Stimulated activated CD4-positive, alpha-beta T cell treated with anti-CD3 and anti-CD28 coated beads, Interleukin-4, amount 100 ng/mL, for 4 hours (primary cell): ENCODE measurements around the gene MRGPRD.
"Not testable (repeated sequence)": the region's sequence is repeated elsewhere in the genome, so short reads cannot be mapped to it uniquely, and the experiment has no call there.

Experiments used
- DNase-seq, 2 experiments: peaks; one replicate each; pipeline ENCODE4 v3.0.0-alpha.2; 2020

MRGPRD gene

DNA sequence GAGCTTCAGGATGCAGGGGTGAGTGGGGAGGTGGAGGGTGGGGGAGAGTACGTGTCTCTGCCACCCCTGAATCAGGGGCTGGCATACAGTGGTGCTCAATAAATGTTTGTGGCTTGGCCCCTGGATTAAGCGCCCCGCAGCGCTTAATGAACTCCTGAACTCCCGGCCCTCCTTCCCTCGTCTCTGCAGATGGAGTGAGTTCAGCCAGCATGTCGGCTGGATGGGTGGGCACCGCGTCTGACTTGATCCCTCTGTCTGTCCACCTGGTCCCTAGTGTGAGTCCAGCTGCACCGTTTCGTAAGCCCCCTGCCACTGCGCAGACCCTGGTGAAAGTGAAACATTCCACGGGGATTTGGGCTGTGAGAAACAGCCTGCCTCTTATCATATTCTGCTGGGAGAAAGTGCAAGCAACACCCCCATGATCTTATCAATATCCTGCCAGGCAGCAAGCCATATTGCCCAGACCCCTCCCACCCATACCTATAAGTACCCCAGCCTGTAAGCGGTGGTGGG, 12.0 kb upstream of the MRGPRD start:
- no peak for DNase-seq

DNA sequence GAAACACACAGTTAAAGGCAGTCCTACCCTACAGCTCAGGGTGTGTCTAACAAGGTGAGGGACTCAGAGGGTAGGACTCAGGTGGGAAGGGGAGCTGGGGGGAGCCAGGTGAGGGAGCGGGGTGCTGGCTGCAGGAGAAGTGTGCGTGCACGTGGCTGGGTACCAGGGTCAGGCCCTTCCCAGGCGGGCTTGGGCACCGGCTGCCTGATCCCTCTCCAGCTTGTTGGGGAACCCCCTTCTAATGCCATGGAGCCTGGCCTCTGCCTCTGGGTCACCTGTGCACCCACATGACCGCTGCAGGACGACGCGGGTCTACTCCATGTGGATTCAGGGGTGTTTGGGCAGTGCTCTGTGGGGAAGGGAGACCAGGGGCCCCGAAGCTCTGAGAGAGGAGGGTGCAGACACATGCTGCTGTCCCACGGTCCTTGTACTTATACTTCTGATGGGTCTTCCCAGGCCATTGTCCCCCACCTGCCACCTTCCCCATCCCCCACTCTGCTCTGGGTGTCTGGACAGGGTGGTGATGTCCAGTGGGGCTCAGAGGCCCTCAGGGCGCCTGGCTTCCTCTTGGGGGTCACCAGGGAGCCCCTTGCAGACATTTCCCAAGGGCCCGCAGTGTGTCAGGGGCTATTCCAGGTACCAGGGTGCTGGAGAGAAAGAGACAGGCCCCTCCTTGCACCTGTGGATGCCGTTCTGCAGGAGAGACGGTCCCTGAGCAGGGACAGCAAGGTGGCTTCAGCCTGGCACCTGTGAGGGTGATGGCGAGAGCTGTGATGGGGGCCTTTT, 10.4 kb upstream of the MRGPRD start:
- no peak for DNase-seq

- no peak for DNase-seq
Measured at GRCh38 chr11:68989936-68990606, 9.3 kb upstream of the MRGPRD start.

DNA sequence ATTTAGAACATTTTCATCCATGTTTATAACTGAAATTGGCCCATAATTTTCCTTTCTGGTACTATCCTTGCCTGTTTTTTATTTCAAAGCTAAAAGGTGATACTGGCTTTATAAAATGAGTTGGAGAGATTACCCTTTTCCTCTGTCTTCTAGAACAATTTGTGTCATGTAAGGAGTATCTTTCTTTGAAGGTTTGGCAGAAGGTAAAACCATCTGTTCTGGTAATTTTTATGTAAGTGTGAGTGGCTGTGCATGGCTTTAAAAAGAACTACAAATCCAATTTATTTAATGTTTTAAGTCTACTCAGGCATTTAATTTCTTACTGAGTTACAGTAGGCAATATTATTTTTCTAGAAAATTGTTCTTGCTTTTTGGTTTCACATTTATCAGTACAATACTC, 7.7 kb upstream of the MRGPRD start:
- no peak for DNase-seq

DNA sequence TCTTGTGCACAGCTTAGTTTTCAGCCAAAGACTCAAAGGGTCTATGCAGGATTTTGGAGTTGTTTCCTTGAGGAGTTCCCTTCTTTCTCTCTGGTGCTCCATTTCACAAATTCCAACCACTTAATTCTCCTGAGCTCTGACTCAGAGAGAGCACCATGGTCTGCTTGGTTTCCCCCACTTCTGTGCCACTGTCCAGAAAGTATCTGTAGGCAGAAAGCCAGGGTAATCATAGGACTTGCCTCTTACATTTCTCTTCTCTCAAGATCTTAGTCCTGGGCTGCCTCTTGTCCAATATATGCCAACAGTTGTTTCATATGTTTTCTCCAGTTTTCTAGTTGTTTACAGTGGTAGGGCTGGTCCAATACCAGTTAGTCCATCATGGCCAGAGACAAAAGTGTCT, 6.4 kb upstream of the MRGPRD start:
- DNase-seq, result no peak

- no peak for DNase-seq
Measured at GRCh38 chr11:68983801-68984200, 3.0 kb upstream of the MRGPRD start.

DNA sequence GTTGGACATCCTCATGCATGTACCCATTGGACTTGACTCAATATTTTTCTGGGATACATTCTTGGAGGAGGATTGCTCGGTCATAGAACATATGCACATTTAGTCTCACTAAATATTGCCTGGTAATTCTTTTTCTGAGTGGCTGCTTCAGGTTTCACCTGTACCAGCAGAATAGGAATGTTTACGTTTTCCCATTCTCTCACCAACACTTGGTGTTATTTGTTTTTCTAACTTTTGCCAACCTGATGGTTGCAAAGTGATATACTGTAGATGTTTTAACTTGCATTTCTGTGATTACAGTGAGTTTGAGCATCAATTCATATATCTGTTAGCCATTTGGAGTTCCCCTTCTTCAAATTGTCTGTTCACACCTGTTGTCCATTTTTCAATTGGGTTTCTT, 1.3 kb upstream of the MRGPRD start:
- DNase-seq, result no peak

DNA sequence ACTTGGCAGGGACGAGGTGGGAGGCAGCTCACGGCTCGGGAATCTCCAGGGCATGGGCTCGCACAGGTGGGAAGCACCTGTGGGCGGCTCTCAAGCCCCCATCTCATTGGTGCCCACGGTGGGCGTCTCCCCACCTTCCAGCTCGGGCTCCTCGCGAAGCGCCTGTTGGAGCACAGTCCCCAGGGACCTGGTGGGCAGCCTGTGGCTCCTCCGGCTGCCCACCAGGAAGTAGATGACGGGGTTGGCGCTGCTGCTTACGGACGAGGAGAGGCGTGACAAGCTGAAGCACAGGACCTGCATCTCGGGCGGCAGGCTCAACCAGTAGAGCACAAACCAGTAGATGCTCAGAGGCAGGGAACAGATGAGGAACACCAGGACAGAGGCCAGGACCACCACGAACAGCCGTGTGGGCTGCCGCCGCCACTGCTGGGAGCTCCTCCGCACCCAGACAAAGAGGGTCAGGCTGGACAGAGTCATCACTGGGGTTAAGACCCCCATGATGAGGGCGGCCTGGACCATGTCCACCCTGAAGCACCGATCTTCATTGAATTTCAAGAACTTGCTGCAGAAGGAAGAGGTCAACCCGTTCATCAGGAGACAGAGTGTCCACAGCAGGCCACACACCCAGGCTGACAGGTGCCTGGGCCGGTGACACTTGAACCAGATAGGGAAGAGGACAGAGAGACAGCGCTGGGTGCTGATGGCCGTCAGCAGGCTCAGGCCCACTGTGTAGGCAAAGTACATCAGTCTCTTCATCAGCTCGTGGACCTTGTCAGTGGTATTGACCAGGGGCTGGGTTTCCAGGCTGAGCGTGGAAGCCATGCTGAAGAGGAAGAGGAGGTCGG, 633 bp downstream of the MRGPRD start:
- no peak for DNase-seq

- DNase-seq, result no peak
Measured at GRCh38 chr11:68978931-68979594, 1.7 kb downstream of the MRGPRD start.

GRCh38 chr11:68978626-68978930, 2.2 kb downstream of the MRGPRD start:
- DNase-seq, result no peak

DNA sequence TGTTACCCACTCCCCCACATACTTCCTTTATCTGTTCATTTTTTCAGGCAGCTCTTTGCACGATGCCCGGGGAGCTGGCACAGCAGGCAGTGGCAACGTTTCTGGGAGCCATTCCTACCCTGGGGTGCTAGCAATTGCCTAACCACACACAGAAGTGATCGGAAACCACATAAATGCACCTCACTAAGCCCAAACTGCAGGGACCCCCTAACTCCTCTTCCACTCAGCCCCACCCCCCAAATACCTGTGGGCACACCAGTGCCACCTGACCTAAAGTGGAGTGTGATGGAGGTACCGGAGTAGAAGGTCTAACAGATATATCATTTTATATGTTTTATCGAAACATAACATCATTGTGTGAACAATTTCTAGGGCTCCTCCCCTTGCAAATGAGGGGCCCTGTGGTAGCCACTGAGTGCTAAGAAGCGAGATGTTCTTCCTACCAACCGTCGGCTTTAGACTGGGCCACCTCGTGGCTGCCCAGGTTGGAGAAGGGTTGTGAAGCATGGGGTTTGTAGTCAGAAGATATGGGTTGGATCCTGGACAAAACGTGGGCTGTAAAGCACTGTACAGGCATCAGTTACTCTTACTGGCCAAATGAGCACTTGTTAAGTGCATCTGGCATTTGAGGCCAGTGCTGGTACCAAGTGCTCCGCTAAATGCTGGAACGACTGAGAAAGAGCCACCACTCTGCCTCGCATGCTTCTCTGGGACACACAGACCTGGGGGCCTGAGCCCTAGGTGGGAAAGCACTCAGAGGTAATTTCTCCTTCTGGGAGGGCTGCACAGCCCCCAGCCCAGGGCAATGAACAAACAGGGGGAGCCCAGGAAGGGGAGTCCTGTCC, 2.8 kb downstream of the MRGPRD start:
- no peak for DNase-seq

- DNase-seq, result no peak
Measured at GRCh38 chr11:68976563-68976962, 4.2 kb downstream of the MRGPRD start.

DNA sequence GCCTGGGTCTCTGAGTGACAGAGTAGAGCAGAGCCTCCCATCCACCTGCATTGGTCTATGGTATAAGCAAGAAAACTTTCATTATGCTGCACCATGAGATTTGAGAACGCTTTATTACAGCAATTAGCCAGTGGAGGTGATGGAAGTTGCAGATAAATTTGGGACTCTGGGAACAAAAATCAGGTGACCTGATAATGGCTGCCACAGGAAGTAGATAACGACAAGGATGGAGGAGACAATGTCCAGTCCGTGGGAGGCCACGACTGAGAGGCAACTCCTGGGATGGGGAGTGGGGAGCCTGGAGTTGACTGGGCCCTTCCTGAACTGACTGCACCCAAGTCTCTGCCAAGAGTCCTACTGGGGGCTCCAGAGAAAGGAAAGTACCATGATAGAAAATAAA, 4.7 kb downstream of the MRGPRD start:
- no peak for DNase-seq

DNA sequence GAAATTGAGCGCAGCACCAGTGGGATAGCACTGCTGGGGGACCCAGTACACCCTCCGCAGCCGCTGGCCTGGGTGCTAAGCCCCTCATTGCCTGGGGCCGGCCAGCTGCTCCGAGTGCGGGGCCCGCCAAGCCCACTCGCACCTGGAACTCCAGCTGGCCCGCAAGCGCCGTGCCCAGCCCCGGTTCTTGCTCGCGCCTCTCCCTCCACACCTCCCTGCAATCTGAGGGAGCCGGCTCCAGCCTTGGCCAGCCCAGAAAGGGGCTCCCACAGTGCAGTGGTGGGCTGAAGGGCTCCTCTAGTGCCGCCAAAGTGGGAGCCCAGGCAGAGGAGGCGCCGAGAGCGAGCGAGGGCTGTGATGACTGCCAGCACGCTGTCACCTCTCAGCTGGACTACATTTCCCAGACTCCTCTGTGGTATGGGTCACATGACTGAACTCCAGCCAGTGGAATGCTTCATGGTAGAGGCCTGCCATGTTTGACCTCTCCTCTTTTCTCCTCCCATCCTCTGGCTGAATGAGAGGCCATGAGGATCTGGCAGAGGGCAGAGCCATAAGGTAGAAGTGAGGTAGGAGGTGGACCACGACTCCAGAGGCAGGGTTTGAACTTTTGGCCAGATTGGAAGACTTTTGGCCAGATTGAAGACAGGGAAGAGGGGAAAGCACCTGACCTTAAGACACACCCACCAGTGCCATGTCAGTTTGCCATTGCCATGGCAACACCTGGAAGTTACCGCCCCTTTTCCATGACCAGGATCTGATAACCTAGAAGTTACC, 6.2 kb downstream of the MRGPRD start:
- no peak for DNase-seq

DNA sequence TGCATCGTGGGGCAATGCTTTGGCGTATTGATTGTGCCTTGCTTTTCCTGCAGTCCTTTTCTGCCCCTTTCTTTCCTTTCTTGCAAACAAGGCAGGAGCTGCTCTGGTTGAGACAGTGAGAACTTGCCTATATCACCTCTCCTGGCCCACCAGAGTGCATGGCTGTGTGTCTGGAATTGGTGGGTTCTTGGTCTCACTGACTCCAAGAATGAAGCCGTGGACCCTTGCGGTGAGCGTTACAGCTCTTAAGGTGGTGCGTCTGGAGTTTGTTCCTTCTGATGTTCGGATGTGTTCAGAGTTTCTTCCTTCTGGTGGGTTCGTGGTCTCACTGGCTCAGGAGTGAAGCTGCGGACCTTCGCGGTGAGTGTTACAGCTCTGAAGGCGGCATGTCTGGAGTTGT, 7.1 kb downstream of the MRGPRD start:
- DNase-seq, result not testable (repeated sequence)

DNA sequence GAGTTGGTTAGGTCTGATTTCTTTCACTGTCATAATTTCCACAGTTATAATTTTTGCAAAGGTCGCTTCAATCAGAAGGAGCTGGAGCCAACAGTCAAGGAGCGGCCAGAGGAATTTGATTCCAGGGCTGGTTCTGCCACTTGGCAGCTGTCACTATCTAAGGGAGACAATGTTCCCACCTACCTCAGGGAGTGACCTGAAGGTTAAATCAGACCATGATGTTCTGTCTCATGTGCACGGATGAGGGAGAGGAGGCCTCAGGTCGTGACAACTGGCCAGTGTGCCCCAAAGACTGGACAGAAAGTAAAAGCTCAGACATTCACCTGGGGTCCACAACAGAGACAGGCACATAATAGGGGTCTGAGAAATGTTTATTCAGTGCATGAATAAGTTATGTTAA, 7.6 kb downstream of the MRGPRD start:
- no peak for DNase-seq

DNA sequence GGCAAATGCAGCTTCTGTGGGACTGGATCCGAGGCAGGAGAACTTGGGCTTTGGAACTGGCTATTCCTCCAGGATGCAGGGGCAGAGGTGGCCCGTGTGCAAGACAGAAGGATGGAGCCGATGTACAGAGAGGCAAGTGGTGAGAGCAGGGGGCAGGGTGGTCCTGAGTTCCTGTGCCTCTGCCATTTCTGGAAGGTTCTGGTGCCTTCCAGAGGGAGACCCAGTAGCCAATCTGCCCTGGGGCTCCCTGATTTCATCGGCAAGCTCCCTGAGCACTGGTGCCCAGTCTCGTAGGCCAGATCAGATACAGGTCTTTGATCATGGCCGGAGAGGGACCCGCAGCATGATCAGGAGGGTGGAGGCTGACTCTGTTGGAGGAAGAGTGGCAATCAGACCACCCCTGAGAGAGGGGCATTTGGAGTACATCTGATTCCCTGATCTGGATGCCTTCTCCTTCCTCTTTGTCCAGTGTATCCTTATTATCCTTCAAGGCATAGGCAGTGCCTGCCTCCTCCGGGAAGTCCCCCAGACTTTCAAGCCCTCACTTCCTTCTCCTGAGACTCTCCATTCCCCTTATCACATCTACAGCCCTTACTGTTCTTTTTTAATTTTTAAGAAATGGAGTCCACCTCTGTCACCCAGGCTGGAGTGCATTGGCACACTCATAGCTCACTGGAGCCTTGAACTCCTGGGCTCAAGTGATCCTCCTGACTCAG, 9.7 kb downstream of the MRGPRD start:
- DNase-seq, result no peak

- no peak for DNase-seq
Measured at GRCh38 chr11:68969386-68969785, 11.4 kb downstream of the MRGPRD start.

DNA sequence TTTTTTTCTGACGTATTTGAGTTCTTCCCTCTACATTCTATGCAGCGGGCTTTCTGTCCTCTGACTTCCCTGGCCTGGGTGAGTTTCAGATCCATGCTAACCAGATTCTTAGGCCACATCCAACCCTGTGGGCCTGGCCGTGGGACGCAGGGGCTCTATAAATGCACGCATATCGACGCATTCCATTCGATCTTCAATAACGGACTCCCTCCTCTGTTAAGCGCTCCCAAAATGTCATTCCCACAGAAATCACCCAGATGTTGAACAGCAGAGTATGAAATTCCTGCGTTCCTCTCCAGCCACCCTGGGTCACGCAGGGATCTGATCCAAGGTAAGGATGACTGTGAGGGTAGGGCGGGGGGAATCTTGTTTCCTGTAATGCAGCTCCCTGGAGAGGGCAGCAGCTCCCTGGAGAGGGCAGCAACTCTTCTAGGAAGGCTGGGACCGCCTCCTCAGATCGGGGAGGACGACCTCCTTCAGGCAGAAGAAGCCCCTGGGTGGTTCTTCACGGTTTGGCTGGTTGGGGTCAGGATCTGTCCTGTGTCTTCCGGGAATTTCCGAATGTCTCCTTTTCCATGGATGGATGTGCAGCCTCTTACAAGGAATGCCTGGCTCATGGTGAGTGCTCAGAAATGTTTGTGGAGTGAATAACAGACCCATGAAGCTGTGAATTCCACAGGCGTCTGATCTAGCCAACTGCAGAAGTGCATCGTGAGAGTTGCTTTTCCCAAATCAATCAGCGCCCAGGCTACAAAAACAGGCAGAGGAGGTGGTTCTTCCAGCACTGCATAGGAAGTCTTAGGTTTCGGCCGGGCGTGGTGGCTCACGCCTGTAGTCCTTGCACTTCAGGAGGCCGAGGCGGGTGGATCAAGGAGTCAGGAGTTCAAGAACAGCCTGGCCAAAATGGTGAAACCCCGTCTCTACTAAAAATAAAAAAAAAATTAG, 12.2 kb downstream of the MRGPRD start:
- DNase-seq, result no peak
